Left renal pelvis (tissue), 4 donors: ENCODE data around the gene CHST3. TPM values are rescaled to one million over a fixed set of nuclear protein-coding genes. Genes with fewer than 3 reads are reported as not detected.
"Not testable (repeated sequence)": the region's sequence is repeated elsewhere in the genome, so short reads cannot be mapped to it uniquely, and the experiment has no call there.

Experiments
- DNase-seq, 4 donors: peaks; one replicate each; pipeline ENCODE4 v3.0.0-alpha.2; 2013; ENCODE audit warnings: low read depth in 4 of 4, low spot score in 3 of 4
- polyA plus RNA-seq, 4 donors: library from polyadenylated mRNA; unstranded; fragments of 120-200 nt; gene quantifications; one replicate each; pipeline ENCODE4 v1.2.1, GENCODE V29; 2013; ENCODE audit not compliant: insufficient read length in 4 of 4

The CHST3 gene
- polyA plus RNA-seq, 4 donors, result 15.9 to 19.9 (median 18.7) TPM

DNA sequence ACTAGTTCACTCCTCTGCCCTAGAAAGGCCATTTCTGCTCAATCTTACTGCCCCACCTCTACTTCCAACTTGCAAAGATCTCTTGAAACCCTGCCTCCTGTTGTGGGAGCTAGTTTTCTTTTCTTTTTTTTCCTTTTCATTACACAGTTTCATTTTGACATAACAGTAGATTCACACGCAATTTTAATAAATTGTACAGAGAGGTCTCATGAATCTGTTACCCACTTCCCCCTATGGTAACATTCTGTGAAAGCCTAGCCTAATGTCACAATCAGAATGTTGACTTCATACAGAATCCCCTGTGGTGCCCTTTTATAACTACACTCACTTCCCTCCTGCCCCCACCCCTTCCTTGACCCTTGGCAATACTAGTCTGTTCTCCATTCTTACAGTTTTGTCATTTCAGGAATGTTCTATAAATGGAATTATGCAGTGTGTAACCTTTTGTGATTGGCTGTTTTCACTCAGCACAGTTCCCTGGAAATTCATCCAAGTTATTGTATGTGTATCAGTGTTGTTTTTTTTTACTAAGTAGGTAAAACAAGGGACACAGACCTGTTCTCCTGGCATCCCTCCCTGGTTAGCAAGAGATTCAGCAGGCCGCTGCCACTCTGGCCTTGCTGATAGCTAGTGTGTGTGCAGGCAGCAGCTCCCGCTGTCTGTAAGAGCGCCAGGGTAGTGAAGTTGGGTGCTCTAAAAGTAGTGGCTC is 21.5 kb downstream of the CHST3 start:
- no peak for DNase-seq

DNA sequence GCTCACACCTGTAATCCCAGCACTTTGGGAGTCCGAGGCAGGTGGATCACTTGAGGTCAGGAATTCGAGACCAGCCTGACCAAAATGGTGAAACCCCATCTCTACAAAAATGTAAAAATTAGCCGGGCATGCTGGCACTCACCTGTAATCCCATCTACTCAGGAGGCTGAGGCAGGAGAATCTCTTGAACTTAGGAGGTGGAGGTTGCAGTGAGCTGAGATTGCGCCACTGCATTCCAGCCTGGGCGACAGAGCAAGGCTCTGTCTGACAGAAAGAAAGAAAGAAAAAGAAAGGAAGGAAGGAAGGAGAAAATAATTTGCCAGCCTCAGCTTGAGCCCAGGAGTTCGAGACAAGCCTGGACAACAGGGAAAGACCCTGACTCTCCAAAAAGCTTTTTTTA is 24.7 kb downstream of the CHST3 start:
- not testable (repeated sequence) for DNase-seq

DNA sequence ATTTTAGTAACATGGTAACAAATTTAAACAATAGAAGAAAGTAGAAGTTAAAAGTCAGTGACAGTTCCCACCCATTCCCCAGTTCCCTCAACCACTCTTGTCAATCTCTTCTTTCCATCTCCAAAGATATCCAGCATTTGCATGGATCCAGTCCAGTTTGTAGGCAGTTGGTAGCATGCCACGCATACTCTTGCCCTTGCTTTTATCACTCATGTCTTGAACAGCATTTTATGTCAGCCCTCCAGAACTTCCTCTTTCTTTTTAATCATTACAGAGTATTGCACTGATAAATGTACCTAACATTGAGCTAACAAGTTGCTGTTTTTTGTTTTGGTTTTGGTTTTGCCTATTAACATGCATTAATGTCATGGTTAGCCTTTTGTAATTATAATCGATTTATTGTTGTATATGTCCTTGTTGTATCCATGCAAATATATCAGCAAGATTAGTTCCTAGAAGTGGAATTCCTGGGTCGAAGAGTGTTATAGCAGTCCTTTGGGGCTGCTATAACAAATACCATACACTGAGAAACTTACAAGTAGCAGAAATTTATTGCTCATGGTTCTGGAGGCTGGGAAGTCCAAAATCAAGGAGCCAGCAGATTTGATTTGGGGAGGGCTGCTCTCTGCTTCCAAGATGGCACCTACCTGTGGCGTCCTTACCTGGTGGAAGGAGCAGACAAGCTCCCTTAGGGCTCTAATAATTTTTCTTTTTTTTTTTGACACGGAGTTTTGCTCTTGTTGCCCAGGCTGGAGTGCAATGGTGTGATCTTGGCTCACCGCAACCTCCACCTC is 25.7 kb downstream of the CHST3 start:
- DNase-seq, result no peak

GRCh38 chr10:71990706-71991269 is 26.6 kb downstream of the CHST3 start:
- no peak for DNase-seq

DNA sequence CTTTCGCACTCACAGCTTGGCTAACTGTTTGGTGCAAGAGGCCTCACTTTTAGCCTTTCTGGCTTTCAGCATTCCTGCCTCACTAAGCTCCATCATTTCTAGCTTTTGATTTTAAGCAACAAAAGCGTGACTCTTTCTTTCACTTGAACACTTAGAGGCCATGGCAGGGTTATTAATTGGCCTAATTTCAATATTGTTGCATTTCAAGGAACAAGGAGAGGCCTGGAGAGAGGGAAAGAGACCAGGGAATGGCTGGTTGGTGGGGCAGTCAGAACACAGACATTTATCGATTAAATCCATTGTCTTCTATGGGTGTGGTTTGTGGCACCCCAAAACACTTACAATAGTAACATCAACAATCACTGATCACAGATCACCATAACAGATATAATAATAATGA is 31.3 kb downstream of the CHST3 start:
- no peak for DNase-seq

DNA sequence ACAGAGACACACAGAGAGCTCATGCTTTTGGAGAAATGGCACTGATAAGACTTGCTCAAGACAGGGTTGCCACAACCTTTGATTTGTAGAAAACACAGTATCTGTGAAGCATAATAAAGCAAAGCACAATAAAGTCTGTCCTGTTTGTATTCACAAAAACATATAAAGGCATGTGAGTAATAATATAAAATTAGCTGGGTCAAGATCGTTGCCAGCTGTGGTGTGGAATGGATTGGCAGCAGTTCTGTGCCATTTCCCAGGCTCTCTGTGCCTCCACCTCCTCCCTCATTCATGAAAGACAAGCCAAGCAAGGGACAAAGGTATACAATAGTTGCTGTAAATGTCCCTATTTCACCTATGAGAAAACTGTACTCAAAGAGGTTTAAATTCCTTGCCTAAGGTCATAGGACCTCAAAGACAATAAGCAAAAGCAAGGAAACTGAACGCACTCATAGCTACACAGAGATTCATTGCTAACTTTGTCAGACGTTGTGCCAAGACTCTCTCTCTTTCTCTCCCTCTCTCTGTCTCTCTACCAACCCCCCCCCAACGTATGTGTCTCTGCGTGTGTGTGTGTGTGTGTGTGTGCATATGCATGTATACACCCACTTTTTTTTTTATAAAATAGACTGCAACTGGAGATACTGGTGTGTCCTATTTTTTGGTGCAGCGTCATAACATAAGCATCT is 31.8 kb downstream of the CHST3 start:
- DNase-seq, result no peak

DNA sequence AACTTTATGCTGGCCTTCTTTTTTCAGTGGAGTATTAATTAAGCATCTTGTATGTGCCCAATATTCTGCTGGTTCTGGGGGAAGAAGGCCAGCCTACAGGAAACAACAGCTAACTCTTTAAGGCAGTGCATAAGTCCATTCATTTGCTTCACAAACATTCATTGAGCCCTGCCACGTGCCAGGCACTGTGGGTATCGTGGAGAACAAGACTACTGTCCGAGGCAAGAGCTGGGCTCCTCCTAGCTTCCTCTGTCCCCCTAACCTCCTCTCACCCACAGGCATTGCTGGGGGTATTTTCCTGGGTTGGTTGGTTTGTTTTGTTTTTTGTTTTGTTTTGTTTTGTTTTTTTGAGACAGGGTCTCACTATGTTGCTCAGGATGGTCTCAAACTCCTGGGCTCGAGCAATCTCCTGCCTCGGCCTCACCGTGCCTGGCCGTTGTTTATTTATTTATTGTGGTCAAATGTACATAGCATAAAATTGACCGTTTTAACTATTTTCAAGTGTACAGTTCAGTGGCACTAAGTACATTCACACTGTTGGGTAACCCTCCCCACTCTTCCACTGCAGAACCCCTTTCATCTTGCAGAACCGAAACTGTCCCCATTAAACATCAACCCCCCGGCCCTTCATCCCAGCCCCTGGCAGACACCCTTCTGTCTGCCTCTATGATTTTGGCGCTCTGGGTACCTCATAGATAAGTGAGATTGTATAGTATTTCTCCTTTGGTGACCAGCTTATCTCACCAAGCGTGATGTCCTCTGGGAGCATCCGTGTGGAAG is 32.6 kb downstream of the CHST3 start:
- no peak for DNase-seq

DNA sequence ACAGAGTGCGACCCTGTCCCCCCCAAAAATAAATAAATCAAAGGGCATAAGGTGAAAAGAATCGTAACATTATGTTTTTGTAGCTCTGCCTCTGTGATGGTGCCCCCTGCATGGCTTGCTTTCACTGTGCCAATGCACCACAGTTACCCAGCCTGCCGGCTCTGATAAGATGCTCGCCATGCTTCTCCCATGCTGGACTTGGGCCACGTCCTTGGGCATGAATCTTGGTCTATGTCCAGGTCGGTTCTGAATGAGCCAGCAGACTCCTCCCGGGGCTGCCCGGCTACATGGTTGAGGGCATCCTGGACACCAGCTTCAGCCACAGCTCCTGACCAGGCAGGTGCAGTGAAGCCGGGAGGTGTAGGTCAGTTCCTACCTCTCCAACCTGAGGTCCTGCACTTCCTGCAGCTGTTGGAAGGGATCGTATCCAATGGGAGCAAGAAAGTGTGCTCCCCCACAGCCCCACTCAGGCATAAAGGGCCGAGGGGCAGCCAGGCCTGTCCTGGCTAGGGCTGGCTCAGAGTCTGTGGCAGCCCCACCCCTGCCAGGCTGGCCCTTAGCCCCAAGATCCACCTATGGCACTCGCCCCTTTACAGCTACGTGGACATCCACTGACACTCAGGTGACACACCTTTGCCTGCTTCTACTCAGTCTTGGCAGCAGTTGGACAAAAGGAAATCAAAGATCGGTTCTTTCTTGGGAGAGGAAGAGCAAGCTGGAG is 34.1 kb downstream of the CHST3 start:
- no peak for DNase-seq

GRCh38 chr10:71998840-71999194 is 34.6 kb downstream of the CHST3 start:
- no peak for DNase-seq

DNA sequence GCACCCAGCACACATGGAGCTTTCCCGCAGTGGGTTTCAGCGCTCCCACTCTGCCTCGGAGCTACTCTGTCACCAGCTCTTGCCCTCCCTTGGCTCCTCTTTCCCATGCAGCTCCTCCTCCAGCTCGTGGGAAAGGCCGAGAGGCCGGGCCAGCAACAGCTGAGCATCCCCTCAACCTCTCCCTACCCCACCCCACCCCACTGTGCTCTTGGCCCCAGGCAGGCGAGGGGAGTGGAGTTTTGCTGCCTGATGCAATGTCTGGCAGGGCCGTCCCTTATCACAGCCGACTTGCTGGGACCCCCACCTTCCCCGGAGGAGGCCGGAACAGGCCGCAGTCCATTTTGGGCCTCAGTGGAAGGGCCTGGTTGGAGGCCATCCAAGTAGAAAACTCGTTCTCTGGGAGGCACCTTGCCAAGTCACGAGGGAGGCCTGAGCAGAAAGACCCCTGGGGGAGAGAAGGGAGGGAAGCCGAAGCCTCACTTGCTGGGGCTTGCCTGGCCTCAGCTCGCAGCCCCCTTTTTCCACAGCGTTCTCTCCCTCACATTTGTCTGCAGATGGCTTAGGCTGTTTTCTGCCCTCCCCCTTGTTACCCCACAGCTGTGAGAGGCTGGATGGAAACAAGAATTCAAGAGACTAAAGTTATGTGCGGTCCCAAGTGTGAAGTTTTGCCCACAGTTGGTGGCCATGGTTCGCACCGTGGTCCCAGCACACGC is 35.3 kb downstream of the CHST3 start:
- DNase-seq, result peak; percentile 78 to 82 (median 82)

DNA sequence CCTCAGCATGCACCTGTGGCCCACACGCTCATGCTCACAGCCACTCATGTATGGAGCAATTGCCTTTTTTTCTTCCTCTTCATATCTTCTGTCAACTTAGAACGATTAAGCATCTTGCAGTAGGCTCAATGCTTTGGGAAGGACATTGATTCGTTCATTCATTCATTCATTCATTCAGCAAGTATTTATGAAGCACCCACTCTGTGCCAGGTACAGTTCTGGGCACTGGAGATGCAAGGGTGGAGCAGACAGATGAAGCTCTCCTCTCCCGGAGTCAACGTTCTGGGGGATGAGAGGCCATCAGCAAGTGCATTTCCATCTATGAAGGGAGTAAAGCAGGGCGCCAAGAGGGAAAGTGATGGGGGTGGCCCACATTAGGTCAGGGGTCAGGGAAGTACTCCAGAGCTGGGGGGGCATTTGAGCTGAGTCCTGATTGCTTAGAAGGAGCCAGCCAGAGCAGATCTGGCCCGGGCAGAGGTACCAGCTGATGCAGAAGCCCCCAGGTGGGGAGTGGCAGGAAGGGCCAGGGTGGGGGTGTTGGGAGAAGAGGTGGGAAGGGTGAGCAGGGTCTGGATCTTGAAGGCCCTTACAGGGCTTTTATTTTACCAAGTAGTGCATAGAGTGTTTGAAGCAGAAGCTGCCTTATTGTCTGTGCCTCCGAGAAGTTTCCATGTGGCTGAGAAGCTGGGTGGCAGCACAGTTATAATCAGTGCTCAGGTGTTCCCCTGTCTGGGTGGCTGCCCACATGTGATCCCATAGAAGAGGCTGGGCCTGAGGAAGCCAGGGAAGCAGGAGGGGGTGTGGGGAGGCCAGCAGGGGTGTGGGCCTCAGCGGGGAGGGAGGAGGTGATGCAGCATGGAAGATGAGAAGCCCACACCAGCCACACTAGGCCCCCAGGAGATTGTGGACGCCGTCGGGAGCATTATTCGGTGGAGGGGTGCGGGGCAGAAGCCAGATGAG is 36.2 kb downstream of the CHST3 start:
- no peak for DNase-seq

- DNase-seq, result no peak
These were observed 36.8 kb downstream of the CHST3 start for GRCh38 chr10:72001033-72001395.

DNA sequence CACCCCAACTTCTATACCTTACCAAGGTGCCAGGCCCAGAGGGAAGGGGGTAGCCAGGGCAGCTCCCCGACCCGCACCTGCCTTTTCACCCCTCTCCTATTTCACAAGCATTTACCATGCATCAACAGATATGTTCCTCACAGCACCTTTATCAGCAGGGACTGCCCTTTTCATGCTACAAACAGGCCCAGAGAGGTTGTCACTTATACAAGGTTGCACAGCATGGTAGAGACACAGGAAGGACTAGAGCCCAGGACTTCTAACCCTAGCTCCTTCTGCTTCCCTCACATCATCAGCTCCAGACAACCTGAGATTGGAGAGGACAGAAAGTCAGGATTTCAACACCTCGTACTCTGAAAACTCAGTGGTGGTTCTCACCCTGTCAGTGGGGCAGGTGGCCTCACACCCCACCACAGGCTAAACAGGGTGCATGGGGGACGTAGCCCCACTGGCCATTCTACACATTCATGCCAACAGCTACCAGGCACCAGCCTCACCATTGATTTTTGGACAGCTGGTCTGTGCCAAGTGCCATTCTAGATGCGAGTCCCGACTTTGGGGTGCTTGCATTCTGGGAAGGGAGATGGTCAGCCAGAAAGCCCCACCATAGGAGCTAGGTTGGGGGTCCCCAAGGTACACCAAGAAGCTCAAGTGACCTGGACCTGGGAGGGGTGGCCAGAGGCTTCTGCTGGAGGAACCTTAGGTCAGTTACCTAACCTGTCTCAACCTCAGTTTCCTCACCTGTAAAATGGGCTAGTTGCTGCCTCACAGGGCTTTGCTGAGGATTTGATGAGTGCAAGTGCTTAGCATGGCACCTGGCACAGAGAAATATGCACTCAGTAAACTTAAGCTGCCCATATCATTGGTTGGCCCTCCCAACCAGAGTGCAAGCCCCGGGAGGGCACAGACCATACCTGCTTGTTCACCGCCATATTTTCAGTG is 38.4 kb downstream of the CHST3 start:
- DNase-seq, result no peak

GRCh38 chr10:72006026-72006425 is 41.8 kb downstream of the CHST3 start:
- no peak for DNase-seq

DNA sequence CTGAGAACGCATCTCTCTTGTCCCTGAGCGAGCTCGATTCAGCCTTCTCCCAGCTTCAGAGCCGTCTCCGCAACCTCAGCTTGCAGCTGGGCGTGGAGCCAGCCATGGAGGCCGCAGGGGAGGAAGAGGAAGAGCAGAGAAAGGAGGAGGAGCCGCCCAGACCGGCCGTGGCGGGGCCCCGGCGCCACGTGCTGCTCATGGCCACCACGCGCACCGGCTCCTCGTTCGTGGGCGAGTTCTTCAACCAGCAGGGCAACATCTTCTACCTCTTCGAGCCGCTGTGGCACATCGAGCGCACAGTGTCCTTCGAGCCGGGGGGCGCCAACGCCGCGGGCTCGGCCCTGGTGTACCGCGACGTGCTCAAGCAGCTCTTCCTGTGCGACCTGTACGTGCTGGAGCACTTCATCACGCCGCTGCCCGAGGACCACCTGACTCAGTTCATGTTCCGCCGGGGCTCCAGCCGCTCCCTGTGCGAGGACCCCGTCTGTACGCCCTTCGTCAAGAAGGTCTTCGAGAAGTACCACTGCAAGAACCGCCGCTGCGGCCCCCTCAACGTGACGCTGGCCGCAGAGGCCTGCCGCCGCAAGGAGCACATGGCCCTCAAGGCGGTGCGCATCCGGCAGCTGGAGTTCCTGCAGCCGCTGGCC is 43.2 kb downstream of the CHST3 start:
- no peak for DNase-seq

GRCh38 chr10:72008096-72008981 is 44.1 kb downstream of the CHST3 start:
- DNase-seq, result no peak
